ENCODE results near the gene MYD88. TPM values are rescaled to one million over a fixed set of nuclear protein-coding genes. Genes with fewer than 3 reads are reported as not detected.
"Not testable (repeated sequence)": the region's sequence is repeated elsewhere in the genome, so short reads cannot be mapped to it uniquely, and the experiment has no call there.

MYD88 gene
- total RNA-seq, 1 experiment from 2014 or later, result 23.0 TPM

- no peaks in the 10 kb centered on the region for H3K9me2 ChIP-seq (replicated peaks; ENCODE audit: insufficient read depth, low read length)
These were observed 18.7 kb downstream of the MYD88 start for GRCh38 chr3:38157117-38157516.

DNA sequence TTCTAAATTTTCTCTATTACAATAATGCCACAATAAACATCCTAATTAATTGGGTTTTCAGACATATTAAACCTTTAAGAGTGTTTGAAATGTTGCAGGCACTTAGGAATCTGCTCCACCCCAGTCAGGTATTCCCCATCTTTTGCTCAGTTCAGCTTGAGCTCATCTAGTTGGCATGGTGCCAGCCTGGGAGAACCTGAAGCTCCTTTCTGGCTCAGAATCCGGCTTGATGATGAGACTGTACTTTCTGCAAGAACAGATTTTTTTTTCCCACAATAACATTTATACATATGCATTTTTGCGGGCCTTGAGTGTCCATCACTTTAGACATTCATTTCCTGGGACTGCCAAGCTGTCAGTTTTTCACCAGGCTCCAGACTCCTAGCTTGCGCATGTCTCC is 19.1 kb downstream of the MYD88 start:
- DNase-seq, result no peak
- Histone ChIP-seq H4K20me1 (ENCODE audit: insufficient read depth, low read depth, low read length) (no peaks in the 10 kb centered on the region), H3K9ac (ENCODE audit: low read length) (no peak overlapping the region), H3K27me3 (ENCODE audit: low read length) (no peaks in the 10 kb centered on the region), H3K9me3 (ENCODE audit: low read length) (no peaks in the 10 kb centered on the region), H3K4me2 (ENCODE audit: low read depth, low read length, poor library complexity, severe bottlenecking) (no peak overlapping the region), H3K4me3 (ENCODE audit: low read length) (no peak overlapping the region), H3K9me2 (replicated peaks; ENCODE audit: insufficient read depth, low read length) (no peaks in the 10 kb centered on the region), H2AFZ (ENCODE audit: low read length) (no peak overlapping the region), H3K79me2 (ENCODE audit: low read length) (no peaks in the 10 kb centered on the region), H3K27ac (ENCODE audit: low read length) (no peak overlapping the region), H3K4me1 (ENCODE audit: low read length) (no peaks in the 10 kb centered on the region), H3K36me3 (ENCODE audit: insufficient read depth, low read length) (no peaks in the 10 kb centered on the region)

More at GRCh38 chr3:38157117-38157516, 18.7 kb downstream of the MYD88 start:
- Histone ChIP-seq H3K27me3 (ENCODE audit: low read length) (no peaks in the 10 kb centered on the region), H3K27ac (ENCODE audit: low read length) (no peak overlapping the region), H3K9ac (ENCODE audit: low read length) (no peak overlapping the region), H3K9me3 (ENCODE audit: low read length) (no peaks in the 10 kb centered on the region), H3K79me2 (ENCODE audit: low read length) (no peaks in the 10 kb centered on the region), H3K36me3 (ENCODE audit: insufficient read depth, low read length) (no peaks in the 10 kb centered on the region), H2AFZ (ENCODE audit: low read length) (no peak overlapping the region), H3K4me1 (ENCODE audit: low read length) (no peaks in the 10 kb centered on the region), H3K4me2 (ENCODE audit: low read depth, low read length, poor library complexity, severe bottlenecking) (no peak overlapping the region), H4K20me1 (ENCODE audit: insufficient read depth, low read depth, low read length) (no peaks in the 10 kb centered on the region), H3K4me3 (ENCODE audit: low read length) (no peak overlapping the region)
- no peak for DNase-seq

GRCh38 chr3:38158472-38158871 is 20.0 kb downstream of the MYD88 start:
- H3K4me1 ChIP-seq (ENCODE audit: low read length), result peaks cover 1% of the 10 kb centered on the region
- H3K9me2 ChIP-seq (replicated peaks; ENCODE audit: insufficient read depth, low read length), result no peaks in the 10 kb centered on the region
- no peaks in the 10 kb centered on the region for H3K9me3 ChIP-seq (ENCODE audit: low read length)
- no peaks in the 10 kb centered on the region for H3K79me2 ChIP-seq (ENCODE audit: low read length)
- H3K27me3 ChIP-seq (ENCODE audit: low read length), result no peaks in the 10 kb centered on the region
- H3K36me3 ChIP-seq (ENCODE audit: insufficient read depth, low read length), result no peaks in the 10 kb centered on the region
- DNase-seq, result no peak
- H3K27ac ChIP-seq (ENCODE audit: low read length), result no peak overlapping the region
- H4K20me1 ChIP-seq (ENCODE audit: insufficient read depth, low read depth, low read length), result no peaks in the 10 kb centered on the region
- H3K9ac ChIP-seq (ENCODE audit: low read length), result no peak overlapping the region
- H3K4me2 ChIP-seq (ENCODE audit: low read depth, low read length, poor library complexity, severe bottlenecking), result no peak overlapping the region
- no peak overlapping the region for H2AFZ ChIP-seq (ENCODE audit: low read length)
- H3K4me3 ChIP-seq (ENCODE audit: low read length), result no peak overlapping the region

DNA sequence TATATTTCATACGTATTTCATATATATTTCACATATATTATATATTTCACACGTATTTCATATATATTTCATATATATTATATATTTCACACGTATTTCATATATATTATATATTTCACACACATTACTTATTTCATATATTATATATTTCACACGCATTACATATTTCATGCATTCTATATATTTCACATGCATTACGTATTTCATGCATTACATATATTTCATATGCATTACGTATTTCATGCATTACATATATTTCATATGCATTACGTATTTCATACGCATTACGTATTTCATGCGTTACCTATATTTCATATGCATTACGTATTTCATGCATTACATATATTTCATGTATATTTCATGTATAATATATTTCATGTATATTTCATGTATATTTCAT is 22.2 kb downstream of the MYD88 start:
- DNase-seq; H3K9me3 ChIP-seq (ENCODE audit: low read length); H3K4me3 ChIP-seq (ENCODE audit: low read length); H4K20me1 ChIP-seq (ENCODE audit: insufficient read depth, low read depth, low read length); H3K9me2 ChIP-seq (replicated peaks; ENCODE audit: insufficient read depth, low read length); H3K79me2 ChIP-seq (ENCODE audit: low read length); H3K27me3 ChIP-seq (ENCODE audit: low read length); H3K9ac ChIP-seq (ENCODE audit: low read length); H3K27ac ChIP-seq (ENCODE audit: low read length); H3K4me2 ChIP-seq (ENCODE audit: low read depth, low read length, poor library complexity, severe bottlenecking); H2AFZ ChIP-seq (ENCODE audit: low read length); H3K36me3 ChIP-seq (ENCODE audit: insufficient read depth, low read length): not testable (repeated sequence)
- peaks cover 11% of the 10 kb centered on the region for H3K4me1 ChIP-seq (ENCODE audit: low read length)

GRCh38 chr3:38163117-38163840 is 24.8 kb downstream of the MYD88 start:
- Histone ChIP-seq H4K20me1 (ENCODE audit: insufficient read depth, low read depth, low read length) (peaks cover 3% of the 10 kb centered on the region; the same call in 1 of the 2 replicates), H3K79me2 (ENCODE audit: low read length) (peaks cover 29% of the 10 kb centered on the region), H3K27ac (ENCODE audit: low read length) (no peak overlapping the region), H3K4me3 (ENCODE audit: low read length) (peak overlapping the region; percentile 89; the same call in 1 of the 2 replicates), H3K27me3 (ENCODE audit: low read length) (no peaks in the 10 kb centered on the region), H3K4me1 (ENCODE audit: low read length) (peaks cover 28% of the 10 kb centered on the region), H3K36me3 (ENCODE audit: insufficient read depth, low read length) (no peaks in the 10 kb centered on the region; the same call in 1 of the 2 replicates), H3K9me3 (ENCODE audit: low read length) (no peaks in the 10 kb centered on the region), H2AFZ (ENCODE audit: low read length) (peak overlapping the region; percentile 49; the same call in 1 of the 2 replicates), H3K9me2 (replicated peaks; ENCODE audit: insufficient read depth, low read length) (no peaks in the 10 kb centered on the region), H3K4me2 (ENCODE audit: low read depth, low read length, poor library complexity, severe bottlenecking) (peak overlapping the region; percentile 68), H3K9ac (ENCODE audit: low read length) (no peak overlapping the region)
- peak; percentile 76 for DNase-seq

DNA sequence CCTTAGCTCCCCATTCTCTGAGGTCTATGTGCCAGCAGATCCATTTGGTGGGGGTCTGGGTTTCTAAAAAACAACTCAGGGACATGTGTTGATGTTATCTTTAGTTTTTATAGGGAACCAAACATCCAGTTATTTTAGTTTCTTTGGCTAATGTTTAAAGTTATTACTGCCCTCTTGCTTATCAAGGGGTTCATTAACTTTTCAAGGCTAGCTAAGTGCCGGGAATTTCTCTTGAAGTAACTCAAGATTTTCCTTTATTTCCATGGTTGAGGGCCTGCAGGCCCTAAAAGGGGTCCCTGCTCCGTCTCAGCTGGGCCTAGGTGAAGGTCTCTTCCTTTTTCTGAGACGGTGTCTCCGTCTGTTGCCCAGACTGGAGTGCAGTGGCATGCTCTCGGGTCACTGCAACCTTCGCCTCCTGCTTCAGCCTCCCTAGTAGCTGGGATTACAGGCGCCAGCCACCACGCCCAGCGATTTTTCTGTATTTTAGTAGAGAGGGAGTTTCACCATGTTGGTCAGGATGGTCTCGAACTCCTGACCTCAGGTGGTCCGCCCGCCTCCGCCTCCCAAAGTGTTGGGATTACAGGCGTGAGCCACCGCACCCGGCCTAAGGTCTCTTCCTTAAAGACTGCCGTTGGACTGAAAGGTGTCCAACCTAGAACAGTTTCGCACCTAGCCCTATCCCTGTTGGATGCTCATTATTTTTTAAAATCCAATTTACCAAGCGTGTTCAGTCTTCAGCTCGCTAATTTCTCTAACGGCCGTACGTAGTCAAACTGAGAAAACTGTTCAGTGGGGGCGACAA is 25.6 kb downstream of the MYD88 start:
- H3K4me1 ChIP-seq (ENCODE audit: low read length), result peaks cover 36% of the 10 kb centered on the region
- H3K9me2 ChIP-seq (replicated peaks; ENCODE audit: insufficient read depth, low read length), result no peaks in the 10 kb centered on the region
- no peaks in the 10 kb centered on the region for H3K27me3 ChIP-seq (ENCODE audit: low read length)
- H3K9ac ChIP-seq (ENCODE audit: low read length), result peak overlapping the region; percentile 66
- peak overlapping the region; percentile 68 for H3K4me2 ChIP-seq (ENCODE audit: low read depth, low read length, poor library complexity, severe bottlenecking)
- H3K4me3 ChIP-seq (ENCODE audit: low read length), result peak overlapping the region; percentile 89
- peaks cover 36% of the 10 kb centered on the region for H3K79me2 ChIP-seq (ENCODE audit: low read length)
- H4K20me1 ChIP-seq (ENCODE audit: insufficient read depth, low read depth, low read length), result peaks cover 3% of the 10 kb centered on the region; the same call in 1 of the 2 replicates
- H3K9me3 ChIP-seq (ENCODE audit: low read length), result no peaks in the 10 kb centered on the region
- peak overlapping the region; percentile 31 for H3K27ac ChIP-seq (ENCODE audit: low read length)
- no peak for DNase-seq
- H3K36me3 ChIP-seq (ENCODE audit: insufficient read depth, low read length), result peaks cover 4% of the 10 kb centered on the region; the same call in 1 of the 2 replicates
- H2AFZ ChIP-seq (ENCODE audit: low read length), result 0 out of 2 replicates have a peak overlapping the region, but pooled peaks have one; percentile 32

DNA sequence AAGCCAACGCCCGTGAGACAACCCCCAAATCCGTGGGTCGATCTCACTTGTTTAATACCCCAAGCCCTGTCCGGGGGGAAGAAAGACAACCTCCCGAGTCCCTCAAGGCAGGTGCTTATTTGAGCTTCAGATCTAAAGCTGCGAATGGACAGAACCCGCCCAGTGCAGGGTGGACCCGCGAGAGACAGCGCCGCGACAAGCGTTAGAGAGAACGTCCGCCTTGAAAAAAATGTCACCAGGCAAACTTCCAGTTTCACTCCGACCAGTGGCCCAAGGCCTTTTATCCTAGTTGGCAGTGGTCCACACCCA is 26.1 kb downstream of the MYD88 start:
- H3K9me3 ChIP-seq (ENCODE audit: low read length), result no peaks in the 10 kb centered on the region
- no peak for DNase-seq
- peaks cover 3% of the 10 kb centered on the region; the same call in 1 of the 2 replicates for H4K20me1 ChIP-seq (ENCODE audit: insufficient read depth, low read depth, low read length)
- H3K4me3 ChIP-seq (ENCODE audit: low read length), result peak overlapping the region; percentile 89
- H3K27ac ChIP-seq (ENCODE audit: low read length), result peak overlapping the region; percentile 31
- no peaks in the 10 kb centered on the region for H3K9me2 ChIP-seq (replicated peaks; ENCODE audit: insufficient read depth, low read length)
- H2AFZ ChIP-seq (ENCODE audit: low read length), result peak overlapping the region; percentile 10; the same call in 1 of the 2 replicates
- H3K79me2 ChIP-seq (ENCODE audit: low read length), result peaks cover 42% of the 10 kb centered on the region
- peak overlapping the region; percentile 68 for H3K4me2 ChIP-seq (ENCODE audit: low read depth, low read length, poor library complexity, severe bottlenecking)
- H3K27me3 ChIP-seq (ENCODE audit: low read length), result no peaks in the 10 kb centered on the region
- H3K36me3 ChIP-seq (ENCODE audit: insufficient read depth, low read length), result peaks cover 4% of the 10 kb centered on the region; the same call in 1 of the 2 replicates
- peak overlapping the region; percentile 66 for H3K9ac ChIP-seq (ENCODE audit: low read length)
- peaks cover 37% of the 10 kb centered on the region for H3K4me1 ChIP-seq (ENCODE audit: low read length)
